ENCODE results near the gene GPAM. TPM values are rescaled to one million over a fixed set of nuclear protein-coding genes. Genes with fewer than 3 reads are reported as not detected.

GPAM gene
- total RNA-seq, 4 donors from 2014 or later, result 2.4 to 4.4 (median 4.1) TPM

- intact Hi-C loops (cut with DNase I), result no loop called here
- H3K36me3 ChIP-seq, result no peaks in the 10 kb centered on the region
- TF ChIP-seq CTCF (IDR thresholded peaks at IDR 0.05) (no peak), POLR2A (IDR thresholded peaks at IDR 0.05) (no peak)
- no peaks in the 10 kb centered on the region for H3K4me1 ChIP-seq
- WGBS, 2 donors, result 55 to 62% methylated on average over 4 of the region's 4 CpGs
- H3K27me3 ChIP-seq, result no peaks in the 10 kb centered on the region
- no peaks in the 10 kb centered on the region for H3K9me3 ChIP-seq
- H3K27ac ChIP-seq, result no peak overlapping the region
- DNase-seq, result no peak
- no peak overlapping the region for H3K4me3 ChIP-seq
These were observed 7.6 kb upstream of the GPAM start for GRCh38 chr10:112191041-112191590.

GRCh38 chr10:112189465-112189864 is 5.9 kb upstream of the GPAM start:
- no peak overlapping the region for H3K27ac ChIP-seq
- intact Hi-C loops (cut with DNase I), result no loop called here
- 66 to 78% methylated on average over 5 of the region's 5 CpGs for WGBS, 2 donors
- DNase-seq, result no peak
- H3K9me3 ChIP-seq, result no peaks in the 10 kb centered on the region
- H3K27me3 ChIP-seq, result no peaks in the 10 kb centered on the region
- H3K4me1 ChIP-seq, result peaks cover 0 to 2% (median 0%) of the 10 kb centered on the region in 3 donors
- H3K36me3 ChIP-seq, result no peaks in the 10 kb centered on the region
- TF ChIP-seq POLR2A (IDR thresholded peaks at IDR 0.05), result no peak
- no peak overlapping the region for H3K4me3 ChIP-seq

GRCh38 chr10:112187527-112187926 is 4.0 kb upstream of the GPAM start:
- H3K36me3 ChIP-seq, result no peaks in the 10 kb centered on the region
- TF ChIP-seq POLR2A (IDR thresholded peaks at IDR 0.05), result no peak
- no peak for TF ChIP-seq CTCF (IDR thresholded peaks at IDR 0.05)
- intact Hi-C loops (cut with DNase I), result no loop called here
- H3K4me1 ChIP-seq, result peaks cover 0 to 16% (median 5%) of the 10 kb centered on the region in 3 donors
- no peaks in the 10 kb centered on the region for H3K9me3 ChIP-seq
- no peaks in the 10 kb centered on the region for H3K27me3 ChIP-seq
- no peak for DNase-seq
- WGBS, 2 donors, result 51 to 69% methylated on average over 2 of the region's 2 CpGs
- no peak overlapping the region for H3K27ac ChIP-seq
- no peak overlapping the region for H3K4me3 ChIP-seq

- intact Hi-C loops (cut with DNase I), result no loop called here
- Histone ChIP-seq H3K9me3 (no peaks in the 10 kb centered on the region), H3K36me3 (no peaks in the 10 kb centered on the region), H3K4me1 (peaks cover 0 to 25% (median 5%) of the 10 kb centered on the region in 3 donors), H3K27me3 (no peaks in the 10 kb centered on the region), H3K4me3 (no peak overlapping the region), H3K27ac (no peak overlapping the region)
- WGBS, 2 donors, result 77 to 85% methylated on average over 1 of the region's 1 CpG
- TF ChIP-seq CTCF (IDR thresholded peaks at IDR 0.05) (no peak), POLR2A (IDR thresholded peaks at IDR 0.05) (no peak)
- no peak for DNase-seq
These were observed 2.4 kb upstream of the GPAM start for GRCh38 chr10:112185959-112186358.

- no peaks in the 10 kb centered on the region for H3K9me3 ChIP-seq
- peaks cover 0 to 16% (median 0%) of the 10 kb centered on the region in 3 donors for H3K36me3 ChIP-seq
- peak overlapping the region in 2 of 4 donors; percentile 80 to 86 for H3K27ac ChIP-seq
- H3K4me1 ChIP-seq, result peaks cover 0 to 25% (median 5%) of the 10 kb centered on the region in 3 donors
- TF ChIP-seq CTCF (IDR thresholded peaks at IDR 0.05) (no peak), POLR2A (IDR thresholded peaks at IDR 0.05) (no peak)
- no peaks in the 10 kb centered on the region for H3K27me3 ChIP-seq
- 24% methylated on average over 2 of the region's 2 CpGs for WGBS, 2 donors
- intact Hi-C loops (cut with DNase I), result no loop called here
- DNase-seq, result no peak
- peak overlapping the region in 3 of 4 donors; percentile 64 to 89 (median 87) for H3K4me3 ChIP-seq
These were observed 814 bp upstream of the GPAM start for GRCh38 chr10:112184379-112184778.

- Histone ChIP-seq H3K27me3 (no peaks in the 10 kb centered on the region), H3K9me3 (no peaks in the 10 kb centered on the region), H3K4me3 (peak overlapping the region; percentile 64 to 89 (median 81)), H3K4me1 (peaks cover 0 to 25% (median 5%) of the 10 kb centered on the region in 3 donors), H3K27ac (peak overlapping the region; percentile 80 to 86 (median 81)), H3K36me3 (peaks cover 0 to 19% (median 0%) of the 10 kb centered on the region in 3 donors)
- TF ChIP-seq CTCF (IDR thresholded peaks at IDR 0.05), result no peak
- intact Hi-C loops (cut with DNase I), result no loop called here
- WGBS, 2 donors, result 5 to 11% methylated on average over 5 of the region's 5 CpGs
- no peak for DNase-seq
These were observed 447 bp upstream of the GPAM start for GRCh38 chr10:112184052-112184371.

All from esophagus squamous epithelium (tissue), 5 donors.